ENCODE data around the gene APOE.

DNA sequence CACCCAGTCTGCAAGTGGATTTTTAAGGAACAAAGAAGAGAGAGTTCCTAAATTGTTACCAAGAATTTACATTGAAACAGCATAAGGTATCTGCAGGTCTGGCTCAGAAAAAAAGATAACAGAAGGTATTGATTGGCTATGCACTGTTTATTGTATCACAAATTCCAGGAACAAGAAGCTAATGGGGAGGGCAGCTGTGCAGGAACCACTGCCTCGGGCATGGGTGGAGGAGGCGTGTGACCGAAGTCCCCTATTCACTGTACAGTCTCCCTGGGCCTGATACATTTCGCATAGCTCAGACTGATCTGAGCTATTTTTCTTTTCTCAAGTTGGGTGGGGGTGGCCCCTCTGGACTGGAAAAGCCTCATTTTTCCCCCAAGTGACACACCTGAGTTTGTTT lies 47.8 kb upstream of the APOE start:
- TF ChIP-seq, protein P1, sequence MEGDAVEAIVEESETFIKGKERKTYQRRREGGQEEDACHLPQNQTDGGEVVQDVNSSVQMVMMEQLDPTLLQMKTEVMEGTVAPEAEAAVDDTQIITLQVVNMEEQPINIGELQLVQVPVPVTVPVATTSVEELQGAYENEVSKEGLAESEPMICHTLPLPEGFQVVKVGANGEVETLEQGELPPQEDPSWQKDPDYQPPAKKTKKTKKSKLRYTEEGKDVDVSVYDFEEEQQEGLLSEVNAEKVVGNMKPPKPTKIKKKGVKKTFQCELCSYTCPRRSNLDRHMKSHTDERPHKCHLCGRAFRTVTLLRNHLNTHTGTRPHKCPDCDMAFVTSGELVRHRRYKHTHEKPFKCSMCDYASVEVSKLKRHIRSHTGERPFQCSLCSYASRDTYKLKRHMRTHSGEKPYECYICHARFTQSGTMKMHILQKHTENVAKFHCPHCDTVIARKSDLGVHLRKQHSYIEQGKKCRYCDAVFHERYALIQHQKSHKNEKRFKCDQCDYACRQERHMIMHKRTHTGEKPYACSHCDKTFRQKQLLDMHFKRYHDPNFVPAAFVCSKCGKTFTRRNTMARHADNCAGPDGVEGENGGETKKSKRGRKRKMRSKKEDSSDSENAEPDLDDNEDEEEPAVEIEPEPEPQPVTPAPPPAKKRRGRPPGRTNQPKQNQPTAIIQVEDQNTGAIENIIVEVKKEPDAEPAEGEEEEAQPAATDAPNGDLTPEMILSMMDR (IDR thresholded peaks at IDR 0.05), result no peak
- no peak for TF ChIP-seq POLR2AphosphoS5 (IDR thresholded peaks at IDR 0.05)
